ENCODE data around the gene LUC7L3. TPM values are rescaled to one million over a fixed set of nuclear protein-coding genes. Genes with fewer than 3 reads are reported as not detected.

Gene LUC7L3
- total and polyA plus RNA-seq, 2 donors (not counting 1 experiment from before 2014, with no cell fraction given) = 42.9 to 311 TPM

DNA sequence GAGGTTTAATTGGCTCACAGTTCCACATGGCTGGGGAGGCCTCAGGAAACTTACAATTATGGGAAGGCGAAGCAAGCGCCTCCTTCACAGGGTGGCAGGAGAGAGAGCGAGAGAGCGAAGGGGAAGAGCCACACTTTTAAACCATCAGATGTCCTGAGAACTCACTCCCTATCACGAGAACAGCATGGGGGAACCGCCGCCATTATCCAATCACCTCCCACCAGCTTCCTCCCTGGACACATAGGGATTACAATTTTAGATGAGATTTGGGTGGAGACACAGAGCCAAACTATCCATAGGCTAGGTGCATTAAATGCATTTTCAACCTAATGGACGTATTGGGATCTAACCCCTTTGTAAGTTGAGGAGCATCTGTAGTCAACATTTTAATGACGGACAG, 6.8 kb upstream of the LUC7L3 start:
- H3K4me3 ChIP-seq (ENCODE audit: control extremely low read depth in 1 of 5, extremely low read depth in 1 of 5, insufficient read depth in 1 of 5, low read depth in 2 of 5, low read length in 4 of 5) = no peak overlapping the region
- Mint-ChIP-seq H3K4me1 (peaks cover 18% of the 10 kb centered on the region), H3K27ac (no peak overlapping the region), H3K27me3 (no peaks in the 10 kb centered on the region), H3K4me3 (no peak overlapping the region), H3K9me3 (ENCODE audit: insufficient read depth) (no peaks in the 10 kb centered on the region)
- DNase-seq (no peak), ATAC-seq (ENCODE audit: low read depth) (no peak)
- no peak overlapping the region for H3K4me2 ChIP-seq (replicated peaks; ENCODE audit: low read depth, low read length, poor library complexity, severe bottlenecking)
- ChIA-PET POLR2A (interaction anchor here (0.7 kb wide), 1 partner anchor 223 kb away, joined by 7 read pairs; no protein-coding TSS in a partner anchor), CTCF (no interaction called here)
- H3K4me1 ChIP-seq (ENCODE audit: control insufficient read depth in 2 of 2, insufficient read depth in 2 of 2, low read length in 2 of 2) = peaks cover 14 to 18% of the 10 kb centered on the region in 2 donors
- H2AFZ ChIP-seq (ENCODE audit: insufficient read depth, low read depth, low read length, poor library complexity, severe bottlenecking) = no peak overlapping the region
- intact Hi-C loops (cut with micrococcal nuclease) = no loop called here
- H3K79me2 ChIP-seq (ENCODE audit: control insufficient read depth, insufficient read depth, low read length) = peaks cover 42% of the 10 kb centered on the region
- no peak overlapping the region for H3K9ac ChIP-seq (ENCODE audit: low read length)
- H3K9me3 ChIP-seq (ENCODE audit: control extremely low read depth in 1 of 3, control insufficient read depth in 2 of 3, insufficient read depth in 1 of 3, low read length in 2 of 3) = no peaks in the 10 kb centered on the region
- H3K27ac ChIP-seq (ENCODE audit: low read length in 2 of 2) = no peak overlapping the region
- peaks cover 0 to 2% (median 0%) of the 10 kb centered on the region in 4 experiments for H3K27me3 ChIP-seq (replicated peaks in 1 of 4; ENCODE audit: control extremely low read depth in 1 of 4, control insufficient read depth in 3 of 4, insufficient read depth in 4 of 4, low read length in 3 of 4)
- 100% methylated on average over 4 of the region's 9 CpGs for WGBS (ENCODE audit: insufficient coverage)
- TF ChIP-seq, protein P1, sequence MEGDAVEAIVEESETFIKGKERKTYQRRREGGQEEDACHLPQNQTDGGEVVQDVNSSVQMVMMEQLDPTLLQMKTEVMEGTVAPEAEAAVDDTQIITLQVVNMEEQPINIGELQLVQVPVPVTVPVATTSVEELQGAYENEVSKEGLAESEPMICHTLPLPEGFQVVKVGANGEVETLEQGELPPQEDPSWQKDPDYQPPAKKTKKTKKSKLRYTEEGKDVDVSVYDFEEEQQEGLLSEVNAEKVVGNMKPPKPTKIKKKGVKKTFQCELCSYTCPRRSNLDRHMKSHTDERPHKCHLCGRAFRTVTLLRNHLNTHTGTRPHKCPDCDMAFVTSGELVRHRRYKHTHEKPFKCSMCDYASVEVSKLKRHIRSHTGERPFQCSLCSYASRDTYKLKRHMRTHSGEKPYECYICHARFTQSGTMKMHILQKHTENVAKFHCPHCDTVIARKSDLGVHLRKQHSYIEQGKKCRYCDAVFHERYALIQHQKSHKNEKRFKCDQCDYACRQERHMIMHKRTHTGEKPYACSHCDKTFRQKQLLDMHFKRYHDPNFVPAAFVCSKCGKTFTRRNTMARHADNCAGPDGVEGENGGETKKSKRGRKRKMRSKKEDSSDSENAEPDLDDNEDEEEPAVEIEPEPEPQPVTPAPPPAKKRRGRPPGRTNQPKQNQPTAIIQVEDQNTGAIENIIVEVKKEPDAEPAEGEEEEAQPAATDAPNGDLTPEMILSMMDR (IDR thresholded peaks at IDR 0.05) = no peak
- no peak for TF ChIP-seq EZH2 (IDR thresholded peaks at IDR 0.05; ENCODE audit: borderline replicate concordance, insufficient read depth, low read depth, low read length, poor library complexity, severe bottlenecking)
- no peaks in the 10 kb centered on the region for H3K36me3 ChIP-seq (replicated peaks in 1 of 2; ENCODE audit: control extremely low read depth in 1 of 2, control insufficient read depth in 1 of 2, extremely low read depth in 1 of 2, insufficient read depth in 2 of 2, low read length in 1 of 2)
- H4K20me1 ChIP-seq (ENCODE audit: control insufficient read depth, insufficient read depth, low read length, poor library complexity, severe bottlenecking) = no peaks in the 10 kb centered on the region

DNA sequence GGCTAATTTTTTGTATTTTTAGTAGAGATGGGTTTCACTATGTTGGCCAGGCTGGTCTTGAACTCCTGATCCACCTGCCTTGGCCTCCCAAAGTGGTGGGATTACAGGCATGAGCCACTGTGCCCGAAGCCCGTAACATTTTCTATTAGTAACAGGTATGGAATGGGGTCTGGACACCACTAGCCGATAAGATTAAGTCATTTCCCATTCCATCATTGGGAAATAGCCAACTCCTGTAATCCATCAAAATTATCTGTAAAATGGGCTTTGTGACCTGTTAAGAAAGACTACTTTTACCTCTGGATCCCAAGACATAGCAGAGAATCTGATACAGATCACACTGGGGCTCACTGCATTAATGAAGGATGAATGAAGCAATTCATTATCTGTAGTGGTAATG, 3.9 kb upstream of the LUC7L3 start:
- WGBS (ENCODE audit: insufficient coverage) = no CpG with 5 or more reads among the region's 3 CpGs
- H3K27ac Mint-ChIP-seq = no peak overlapping the region
- H3K27ac ChIP-seq (ENCODE audit: low read length in 2 of 2) = no peak overlapping the region
- H2AFZ ChIP-seq (ENCODE audit: insufficient read depth, low read depth, low read length, poor library complexity, severe bottlenecking) = no peak overlapping the region
- peaks cover 0 to 2% (median 0%) of the 10 kb centered on the region in 4 experiments for H3K27me3 ChIP-seq (replicated peaks in 1 of 4; ENCODE audit: control extremely low read depth in 1 of 4, control insufficient read depth in 3 of 4, insufficient read depth in 4 of 4, low read length in 3 of 4)
- H3K4me1 Mint-ChIP-seq = peaks cover 7% of the 10 kb centered on the region
- no peak overlapping the region for H3K4me3 ChIP-seq (ENCODE audit: control extremely low read depth in 1 of 5, extremely low read depth in 1 of 5, insufficient read depth in 1 of 5, low read depth in 2 of 5, low read length in 4 of 5)
- no peaks in the 10 kb centered on the region for H3K36me3 ChIP-seq (replicated peaks in 1 of 2; ENCODE audit: control extremely low read depth in 1 of 2, control insufficient read depth in 1 of 2, extremely low read depth in 1 of 2, insufficient read depth in 2 of 2, low read length in 1 of 2)
- no peak overlapping the region for H3K4me3 Mint-ChIP-seq
- ChIA-PET POLR2A (no interaction called here), CTCF (no interaction called here)
- DNase-seq = no peak
- peaks cover 3 to 5% of the 10 kb centered on the region in 2 donors for H3K4me1 ChIP-seq (ENCODE audit: control insufficient read depth in 2 of 2, insufficient read depth in 2 of 2, low read length in 2 of 2)
- no peaks in the 10 kb centered on the region for H3K9me3 Mint-ChIP-seq (ENCODE audit: insufficient read depth)
- no peak overlapping the region for H3K4me2 ChIP-seq (replicated peaks; ENCODE audit: low read depth, low read length, poor library complexity, severe bottlenecking)
- H3K27me3 Mint-ChIP-seq = no peaks in the 10 kb centered on the region
- TF ChIP-seq, protein P1 (IDR thresholded peaks at IDR 0.05) = no peak
- no peak for TF ChIP-seq EZH2 (IDR thresholded peaks at IDR 0.05; ENCODE audit: borderline replicate concordance, insufficient read depth, low read depth, low read length, poor library complexity, severe bottlenecking)
- H3K9me3 ChIP-seq (ENCODE audit: control extremely low read depth in 1 of 3, control insufficient read depth in 2 of 3, insufficient read depth in 1 of 3, low read length in 2 of 3) = peaks cover 0 to 2% (median 0%) of the 10 kb centered on the region in 3 donors
- peaks cover 26% of the 10 kb centered on the region for H3K79me2 ChIP-seq (ENCODE audit: control insufficient read depth, insufficient read depth, low read length)
- intact Hi-C loops (cut with micrococcal nuclease) = loop anchor here (5.0 kb wide), 1 partner anchor 928 kb away; the partner anchor contains the start of gene KAT7
- no peak overlapping the region for H3K9ac ChIP-seq (ENCODE audit: low read length)
- no peaks in the 10 kb centered on the region for H4K20me1 ChIP-seq (ENCODE audit: control insufficient read depth, insufficient read depth, low read length, poor library complexity, severe bottlenecking)
- no peak for ATAC-seq (ENCODE audit: low read depth)

Measured in B cell (primary cell).